Suprapubic skin (tissue), 4 donors: ENCODE results near the gene PCNX2. TPM values are rescaled to one million over a fixed set of nuclear protein-coding genes. Genes with fewer than 3 reads are reported as not detected.

ENCODE experiments used
- DNase-seq, 2 donors: peaks; one replicate each; pipeline ENCODE4 v3.0.0-alpha.2; 2019; ENCODE audit warnings: low spot score in 2 of 2
- H3K27ac ChIP-seq: fragments of 200-600 bp; sonication (generic); one replicate; pipeline ENCODE4 v1.5.1; 2019
- H3K27me3 ChIP-seq: fragments of 200-600 bp; sonication (generic); one replicate; pipeline ENCODE4 v1.5.1; 2019
- H3K36me3 ChIP-seq: fragments of 200-600 bp; sonication (generic); one replicate; pipeline ENCODE4 v1.5.1; 2019
- H3K4me1 ChIP-seq: fragments of 200-600 bp; sonication (generic); one replicate; pipeline ENCODE4 v1.5.1; 2019
- H3K4me3 ChIP-seq: fragments of 200-600 bp; sonication (generic); one replicate; pipeline ENCODE4 v1.5.1; 2019; ENCODE audit warnings: mild to moderate bottlenecking
- H3K9me3 ChIP-seq: fragments of 200-600 bp; sonication (generic); one replicate; pipeline ENCODE4 v1.5.1; 2019
- CTCF ChIP-seq, 2 donors: fragments of 200-600 bp in 1 of 2; fragments of 450-650 bp in 1 of 2; sonication (generic) in 1 of 2; IDR thresholded peaks; one replicate each; pipeline ENCODE4 v1.5.1; 2016 to 2019; ENCODE audit warnings: antibody characterized with exemption in 2 of 2, mild to moderate bottlenecking in 1 of 2, moderate library complexity in 1 of 2
- EP300 ChIP-seq: sonication (generic); formaldehyde crosslinking; IDR thresholded peaks from one replicate; pipeline ENCODE4 v1.6.1; 2017; ENCODE audit warnings: antibody characterized with exemption
- POLR2A ChIP-seq, 2 donors: fragments of 450-650 bp; IDR thresholded peaks; one replicate each; pipeline ENCODE4 v1.6.1; 2017; ENCODE audit warnings: antibody characterized with exemption in 2 of 2, mild to moderate bottlenecking in 2 of 2, moderate library complexity in 2 of 2
- POLR2AphosphoS5 ChIP-seq, 3 donors: sonication (generic); formaldehyde crosslinking; IDR thresholded peaks; one replicate each; pipeline ENCODE4 v1.6.1; 2017; ENCODE audit warnings: antibody characterized with exemption in 3 of 3
- WGBS: methylation state at CpG from one replicate; pipeline ENCODE4 v1.1.5; 2018; 5-methylcytosine and 5-hydroxymethylcytosine counted together
- total RNA-seq, 4 donors: library from RNA; depleted of rRNA; stranded (reverse); fragments of >200 nt; gene quantifications; one replicate each; pipeline ENCODE4 v1.1.0, GENCODE V29; 2016

The PCNX2 gene
- total RNA-seq, 4 donors from 2014 or later: 8.9 to 21.4 (median 14.3) TPM

GRCh38 chr1:233300326-233300725, 4.8 kb upstream of the PCNX2 start:
- H3K4me3 ChIP-seq: no peak overlapping the region
- no peaks in the 10 kb centered on the region for H3K27me3 ChIP-seq
- no peak overlapping the region for H3K27ac ChIP-seq
- no peaks in the 10 kb centered on the region for H3K9me3 ChIP-seq
- DNase-seq: no peak
- TF ChIP-seq POLR2AphosphoS5 (IDR thresholded peaks at IDR 0.05) (no peak), POLR2A (IDR thresholded peaks at IDR 0.05) (no peak), CTCF (IDR thresholded peaks at IDR 0.05) (no peak), EP300 (no peak)
- 80% methylated on average over 2 of the region's 2 CpGs for WGBS
- no peaks in the 10 kb centered on the region for H3K36me3 ChIP-seq
- no peaks in the 10 kb centered on the region for H3K4me1 ChIP-seq

GRCh38 chr1:233299450-233299849, 3.9 kb upstream of the PCNX2 start:
- no peaks in the 10 kb centered on the region for H3K9me3 ChIP-seq
- peaks cover 4% of the 10 kb centered on the region for H3K4me1 ChIP-seq
- H3K4me3 ChIP-seq: no peak overlapping the region
- TF ChIP-seq EP300 (no peak), CTCF (IDR thresholded peaks at IDR 0.05) (no peak), POLR2AphosphoS5 (IDR thresholded peaks at IDR 0.05) (no peak), POLR2A (IDR thresholded peaks at IDR 0.05) (no peak)
- H3K36me3 ChIP-seq: no peaks in the 10 kb centered on the region
- no peak overlapping the region for H3K27ac ChIP-seq
- WGBS: 88% methylated on average over 5 of the region's 5 CpGs
- no peak for DNase-seq
- H3K27me3 ChIP-seq: no peaks in the 10 kb centered on the region

DNA sequence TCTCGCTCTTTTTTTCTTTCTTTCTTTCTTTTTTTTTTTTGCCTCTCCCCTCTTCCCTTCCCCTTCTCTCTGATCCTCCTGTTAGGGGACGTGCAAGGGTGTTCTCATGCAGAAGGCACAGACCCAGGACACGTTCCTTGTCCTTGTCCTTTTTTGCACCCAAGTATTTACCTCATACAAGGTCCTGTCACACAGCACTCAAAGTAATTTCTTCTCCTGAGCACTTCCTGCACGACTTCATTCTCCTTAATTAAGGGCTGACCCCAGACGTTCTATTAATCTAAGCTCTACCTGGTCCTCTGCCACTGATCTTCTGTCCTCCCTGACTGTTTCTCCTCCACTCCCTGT, 424 bp upstream of the PCNX2 start:
- no peaks in the 10 kb centered on the region for H3K36me3 ChIP-seq
- no peak overlapping the region for H3K27ac ChIP-seq
- TF ChIP-seq POLR2A (IDR thresholded peaks at IDR 0.05): no peak
- no peak for TF ChIP-seq CTCF (IDR thresholded peaks at IDR 0.05)
- TF ChIP-seq POLR2AphosphoS5 (IDR thresholded peaks at IDR 0.05): no peak
- no peak for TF ChIP-seq EP300
- DNase-seq: no peak
- peak overlapping the region; percentile 60 for H3K4me3 ChIP-seq
- H3K27me3 ChIP-seq: no peaks in the 10 kb centered on the region
- peaks cover 6% of the 10 kb centered on the region for H3K4me1 ChIP-seq
- H3K9me3 ChIP-seq: no peaks in the 10 kb centered on the region
- 5% methylated on average over 5 of the region's 5 CpGs for WGBS

DNA sequence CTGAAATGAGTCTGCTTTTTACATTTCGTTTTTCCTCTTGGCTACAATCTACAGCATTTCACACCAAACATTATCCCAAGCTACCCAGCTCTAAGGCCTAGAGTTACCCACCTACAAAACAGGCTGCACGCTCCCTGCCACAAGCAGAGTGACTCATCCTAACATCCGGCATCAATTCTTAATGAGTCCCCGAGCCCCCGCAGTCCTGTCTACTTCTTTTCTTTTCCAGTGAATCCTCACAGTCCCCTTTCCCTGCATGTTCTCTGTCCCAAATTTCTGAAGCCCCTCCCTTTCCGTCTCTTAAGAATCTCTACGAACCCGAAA, 650 bp downstream of the PCNX2 start:
- no peaks in the 10 kb centered on the region for H3K36me3 ChIP-seq
- no peak for TF ChIP-seq POLR2AphosphoS5 (IDR thresholded peaks at IDR 0.05)
- TF ChIP-seq CTCF (IDR thresholded peaks at IDR 0.05): no peak
- no peak for TF ChIP-seq EP300
- no peak for TF ChIP-seq POLR2A (IDR thresholded peaks at IDR 0.05)
- H3K4me3 ChIP-seq: peak overlapping the region; percentile 60
- no peak for DNase-seq
- H3K9me3 ChIP-seq: no peaks in the 10 kb centered on the region
- peak overlapping the region; percentile 47 for H3K27ac ChIP-seq
- H3K27me3 ChIP-seq: no peaks in the 10 kb centered on the region
- peaks cover 6% of the 10 kb centered on the region for H3K4me1 ChIP-seq
- WGBS: 8% methylated on average over 8 of the region's 8 CpGs

DNA sequence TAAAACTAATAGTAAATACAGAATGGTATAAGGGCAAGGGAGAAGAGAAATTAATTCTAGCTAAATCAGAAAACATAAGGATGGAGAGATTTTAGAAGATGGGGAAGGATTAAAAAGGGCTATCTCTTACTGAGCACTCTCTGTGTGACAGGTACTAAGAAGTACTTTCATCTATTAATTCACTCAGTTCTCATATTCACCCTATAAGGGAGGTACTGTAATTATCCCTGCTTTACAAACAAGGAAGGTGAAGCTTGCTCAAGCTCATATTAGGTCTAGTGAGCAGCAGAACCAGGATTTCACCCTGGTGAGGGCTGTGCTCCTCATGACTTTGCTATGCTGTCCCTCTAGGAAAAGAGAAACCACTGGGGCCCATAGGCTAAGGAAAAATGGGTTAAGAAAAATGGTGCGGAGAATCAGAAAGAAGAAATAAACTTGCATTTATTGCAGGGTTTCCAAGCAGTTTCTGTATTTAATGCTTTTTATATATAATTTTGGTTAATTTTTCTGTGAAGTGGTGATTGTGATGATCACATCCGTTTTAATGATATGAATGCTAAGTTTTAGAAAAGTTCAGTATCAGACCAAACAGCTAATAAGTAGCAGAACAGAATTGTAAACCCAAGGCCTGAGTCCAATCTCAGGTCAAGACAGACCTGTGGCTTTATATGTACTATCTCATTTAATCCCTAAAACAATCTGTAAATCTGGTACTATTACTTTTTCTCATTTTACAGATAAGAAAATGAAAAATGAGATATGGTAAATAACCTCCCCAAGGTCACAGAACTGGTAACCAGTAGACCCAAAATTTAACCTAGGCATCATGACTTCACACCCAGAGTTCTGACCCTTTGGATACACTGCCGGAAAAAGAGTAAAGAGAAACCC, 1.7 kb downstream of the PCNX2 start:
- H3K4me3 ChIP-seq: no peak overlapping the region
- peaks cover 6% of the 10 kb centered on the region for H3K4me1 ChIP-seq
- H3K9me3 ChIP-seq: no peaks in the 10 kb centered on the region
- no peak for DNase-seq
- 96% methylated on average over 3 of the region's 3 CpGs for WGBS
- H3K27ac ChIP-seq: no peak overlapping the region
- no peaks in the 10 kb centered on the region for H3K36me3 ChIP-seq
- H3K27me3 ChIP-seq: no peaks in the 10 kb centered on the region
- TF ChIP-seq POLR2A (IDR thresholded peaks at IDR 0.05): no peak
- no peak for TF ChIP-seq EP300
- TF ChIP-seq CTCF (IDR thresholded peaks at IDR 0.05): no peak
- no peak for TF ChIP-seq POLR2AphosphoS5 (IDR thresholded peaks at IDR 0.05)
